T-helper 22 cell (primary cell): Measurements from ENCODE around the gene PABPC5.

Experiments
- DNase-seq: peaks from one replicate; pipeline ENCODE4 v3.0.0-alpha.2; 2020; ENCODE audit warnings: low read depth

The PABPC5 gene

GRCh38 chrX:91434351-91435168 lies at the start of gene PABPC5:
Gene PABPC5 (plus strand): TSS chrX:91434839. CDS start chrX:91435578, 739 bp downstream.
- DNase-seq: no peak

- no peak for DNase-seq
Observed at GRCh38 chrX:91389026-91389425, 45.6 kb upstream of the PABPC5 start.

- DNase-seq: no peak
Observed at GRCh38 chrX:91414713-91415112, 19.9 kb upstream of the PABPC5 start.

- DNase-seq: no peak
Observed at GRCh38 chrX:91435395-91435794, 756 bp downstream of the PABPC5 start.
